Vagina (tissue), 2 donors: Measurements from ENCODE around the gene GRIP2. TPM values are rescaled to one million over a fixed set of nuclear protein-coding genes. Genes with fewer than 3 reads are reported as not detected.

Experiments used
- DNase-seq, 2 donors: peaks; one replicate each; pipeline ENCODE4 v3.0.0-alpha.2; 2017; ENCODE audit errors: extremely low spot score in 2 of 2
- H3K27ac ChIP-seq: fragments of 200-600 bp; sonication (generic); one replicate; pipeline ENCODE4 v1.5.1; 2019
- H3K27me3 ChIP-seq: fragments of 200-600 bp; sonication (generic); one replicate; pipeline ENCODE4 v1.5.1; 2019
- H3K36me3 ChIP-seq, 2 donors: fragments of 200-600 bp; sonication (generic); one replicate each; pipeline ENCODE4 v1.5.1; 2017 to 2019
- H3K4me1 ChIP-seq: fragments of 200-600 bp; sonication (generic); one replicate; pipeline ENCODE4 v1.5.1; 2019
- H3K4me3 ChIP-seq, 2 donors: fragments of 200-600 bp; sonication (generic); 1 replicate in 1 of 2; 2 replicates in 1 of 2; pipeline ENCODE4 v1.5.1; 2016 to 2019
- H3K9me3 ChIP-seq: fragments of 200-600 bp; sonication (generic); one replicate; pipeline ENCODE4 v1.5.1; 2019
- POLR2A ChIP-seq, 2 donors: fragments of 450-650 bp; IDR thresholded peaks; one replicate each; pipeline ENCODE4 v1.6.1; 2017; ENCODE audit warnings: antibody characterized with exemption in 2 of 2, mild to moderate bottlenecking in 2 of 2, moderate library complexity in 2 of 2
- POLR2AphosphoS5 ChIP-seq, 2 donors: sonication (generic); formaldehyde crosslinking; IDR thresholded peaks; one replicate each; pipeline ENCODE4 v1.9.0; 2017; ENCODE audit warnings: antibody characterized with exemption in 2 of 2, mild to moderate bottlenecking in 2 of 2, low read depth in 1 of 2; ENCODE audit not compliant: insufficient read depth in 1 of 2
- intact Hi-C: fragments of 100-400 bp; cut with DNase I; formaldehyde crosslinking; loops from one replicate; pipeline ENCODE4 v1.15.1; 2023
- total RNA-seq: library from RNA; depleted of rRNA; stranded (reverse); fragments of >200 nt; gene quantifications from one replicate; pipeline ENCODE4 v1.2.3, GENCODE V29; 2016
- TF ChIP-seq, protein P1 (sequence below), 3 experiments: fragments of 450-650 bp in 2 of 3; fragments of 200-600 bp in 1 of 3; sonication (generic) in 1 of 3; IDR thresholded peaks; one replicate each; pipeline ENCODE4 v1.5.1; 2017 to 2019; ENCODE audit warnings: antibody characterized with exemption in 3 of 3, mild to moderate bottlenecking in 2 of 3, moderate library complexity in 2 of 3

The GRIP2 gene
- total RNA-seq, 1 donor from 2014 or later = 0.98 TPM

- intact Hi-C loops = loop anchor here (10.0 kb wide), 1 partner anchor 567 kb away; no protein-coding TSS in a partner anchor
- Histone ChIP-seq H3K9me3 (no peaks in the 10 kb centered on the region), H3K27me3 (no peaks in the 10 kb centered on the region), H3K27ac (no peak overlapping the region), H3K36me3 (peaks cover 0 to 10% of the 10 kb centered on the region in 2 donors), H3K4me3 (no peak overlapping the region), H3K4me1 (peaks cover 21% of the 10 kb centered on the region)
- no peak for DNase-seq
- TF ChIP-seq, protein P1, sequence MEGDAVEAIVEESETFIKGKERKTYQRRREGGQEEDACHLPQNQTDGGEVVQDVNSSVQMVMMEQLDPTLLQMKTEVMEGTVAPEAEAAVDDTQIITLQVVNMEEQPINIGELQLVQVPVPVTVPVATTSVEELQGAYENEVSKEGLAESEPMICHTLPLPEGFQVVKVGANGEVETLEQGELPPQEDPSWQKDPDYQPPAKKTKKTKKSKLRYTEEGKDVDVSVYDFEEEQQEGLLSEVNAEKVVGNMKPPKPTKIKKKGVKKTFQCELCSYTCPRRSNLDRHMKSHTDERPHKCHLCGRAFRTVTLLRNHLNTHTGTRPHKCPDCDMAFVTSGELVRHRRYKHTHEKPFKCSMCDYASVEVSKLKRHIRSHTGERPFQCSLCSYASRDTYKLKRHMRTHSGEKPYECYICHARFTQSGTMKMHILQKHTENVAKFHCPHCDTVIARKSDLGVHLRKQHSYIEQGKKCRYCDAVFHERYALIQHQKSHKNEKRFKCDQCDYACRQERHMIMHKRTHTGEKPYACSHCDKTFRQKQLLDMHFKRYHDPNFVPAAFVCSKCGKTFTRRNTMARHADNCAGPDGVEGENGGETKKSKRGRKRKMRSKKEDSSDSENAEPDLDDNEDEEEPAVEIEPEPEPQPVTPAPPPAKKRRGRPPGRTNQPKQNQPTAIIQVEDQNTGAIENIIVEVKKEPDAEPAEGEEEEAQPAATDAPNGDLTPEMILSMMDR (IDR thresholded peaks at IDR 0.05) = peak in 2 of 3 experiments; percentile 9 to 20
- TF ChIP-seq POLR2AphosphoS5 (IDR thresholded peaks at IDR 0.05; ENCODE audit: insufficient read depth in 1 of 2, low read depth in 1 of 2) = no peak
- no peak for TF ChIP-seq POLR2A (IDR thresholded peaks at IDR 0.05)
Observed at GRCh38 chr3:14461748-14462324, 78.3 kb downstream of the GRIP2 start.

GRCh38 chr3:14461006-14461747 lies 79.0 kb downstream of the GRIP2 start:
- H3K27me3 ChIP-seq = no peaks in the 10 kb centered on the region
- H3K4me1 ChIP-seq = peaks cover 21% of the 10 kb centered on the region
- no peaks in the 10 kb centered on the region for H3K9me3 ChIP-seq
- H3K36me3 ChIP-seq = peaks cover 0 to 6% of the 10 kb centered on the region in 2 donors
- intact Hi-C loops = loop anchor here (10.0 kb wide), 1 partner anchor 566 kb away; no protein-coding TSS in a partner anchor
- no peak for TF ChIP-seq POLR2A (IDR thresholded peaks at IDR 0.05)
- TF ChIP-seq POLR2AphosphoS5 (IDR thresholded peaks at IDR 0.05; ENCODE audit: insufficient read depth in 1 of 2, low read depth in 1 of 2) = no peak
- TF ChIP-seq, protein P1 (IDR thresholded peaks at IDR 0.05) = no peak
- no peak for DNase-seq
- no peak overlapping the region for H3K4me3 ChIP-seq
- peak overlapping the region; percentile 10 for H3K27ac ChIP-seq

GRCh38 chr3:14460342-14461005 lies 79.7 kb downstream of the GRIP2 start:
- Histone ChIP-seq H3K4me3 (no peak overlapping the region), H3K27ac (peak overlapping the region; percentile 29), H3K9me3 (no peaks in the 10 kb centered on the region), H3K27me3 (no peaks in the 10 kb centered on the region), H3K36me3 (peaks cover 0 to 6% of the 10 kb centered on the region in 2 donors), H3K4me1 (peaks cover 24% of the 10 kb centered on the region)
- intact Hi-C loops = loop anchor here (10.0 kb wide), 1 partner anchor 566 kb away; no protein-coding TSS in a partner anchor
- TF ChIP-seq, protein P1 (IDR thresholded peaks at IDR 0.05) = no peak
- TF ChIP-seq POLR2AphosphoS5 (IDR thresholded peaks at IDR 0.05; ENCODE audit: insufficient read depth in 1 of 2, low read depth in 1 of 2) = peak; percentile 44 to 72
- no peak for DNase-seq

DNA sequence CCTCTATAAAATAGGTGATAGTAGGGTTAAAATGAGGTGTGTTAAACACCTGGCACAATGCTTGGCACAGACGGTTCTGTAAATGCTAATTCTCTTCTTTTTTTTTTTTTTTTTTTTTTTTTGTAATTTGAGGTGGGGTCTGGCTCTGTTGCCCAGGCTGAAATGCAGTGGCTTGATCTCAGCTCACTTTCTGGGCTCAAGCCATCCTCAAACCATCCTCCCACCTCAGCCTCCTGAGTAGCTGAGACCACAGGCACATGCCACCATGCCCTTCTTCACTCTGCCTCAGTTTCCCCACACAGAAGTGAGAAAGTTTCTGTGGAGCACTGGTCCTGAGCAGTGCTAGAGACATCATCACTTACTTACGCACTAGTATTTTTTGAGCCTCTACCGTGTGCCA lies 80.4 kb downstream of the GRIP2 start:
- DNase-seq = no peak
- intact Hi-C loops = loop anchor here (10.0 kb wide), 1 partner anchor 565 kb away; no protein-coding TSS in a partner anchor
- Histone ChIP-seq H3K27me3 (no peaks in the 10 kb centered on the region), H3K9me3 (no peaks in the 10 kb centered on the region), H3K27ac (no peak overlapping the region), H3K36me3 (peaks cover 0 to 2% of the 10 kb centered on the region in 2 donors), H3K4me3 (no peak overlapping the region), H3K4me1 (peaks cover 26% of the 10 kb centered on the region)
- TF ChIP-seq, protein P1 (IDR thresholded peaks at IDR 0.05) = no peak
